ENCODE measurements around the gene IRAK3.

Gene IRAK3

GRCh38 chr12:66187036-66187435, 2.0 kb upstream of the IRAK3 start:
- Histone ChIP-seq H3K79me2 (ENCODE audit: insufficient read depth, low read depth) (no peaks in the 10 kb centered on the region), H4K20me1 (ENCODE audit: insufficient read depth) (no peaks in the 10 kb centered on the region), H3K4me3 (IDR thresholded peaks at IDR 0.05; ENCODE audit: insufficient read depth, low read depth, low read length) (no peak overlapping the region), H3K4me1 (ENCODE audit: low read depth, poor library complexity, severe bottlenecking) (no peaks in the 10 kb centered on the region), H3K36me3 (ENCODE audit: insufficient read depth) (no peaks in the 10 kb centered on the region), H3K4me2 (no peak overlapping the region), H3K9ac (no peak overlapping the region), H3K27me3 (ENCODE audit: insufficient read depth, low read depth) (no peaks in the 10 kb centered on the region), H3K27ac (no peak overlapping the region), H2AFZ (ENCODE audit: low read depth) (no peak overlapping the region)
- no peak for TF ChIP-seq CTCF (conservative IDR thresholded peaks at IDR 0.05; ENCODE audit: low read depth, low read length)

DNA sequence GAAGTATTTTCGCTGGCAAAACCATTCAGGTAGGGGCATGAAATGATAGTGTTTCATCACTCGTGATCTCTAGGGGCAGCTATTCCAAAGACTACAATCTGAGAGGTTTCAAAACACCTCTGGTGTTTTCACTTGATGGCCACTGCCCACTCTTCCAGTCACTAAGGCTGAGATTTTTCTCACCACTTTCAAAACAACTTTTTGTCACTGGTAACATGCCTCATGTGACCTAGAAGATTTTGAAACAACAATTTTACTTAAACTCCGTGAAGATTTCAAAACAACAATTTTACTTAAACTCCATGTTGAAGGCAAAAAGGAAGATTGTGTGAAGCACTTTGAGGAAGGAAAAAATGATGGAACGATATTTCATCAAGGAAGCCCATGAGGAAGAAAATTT, 1.2 kb upstream of the IRAK3 start:
- no peak for TF ChIP-seq CTCF (conservative IDR thresholded peaks at IDR 0.05; ENCODE audit: low read depth, low read length)
- Histone ChIP-seq H3K4me1 (ENCODE audit: low read depth, poor library complexity, severe bottlenecking) (no peaks in the 10 kb centered on the region), H2AFZ (ENCODE audit: low read depth) (no peak overlapping the region), H3K27ac (no peak overlapping the region), H4K20me1 (ENCODE audit: insufficient read depth) (no peaks in the 10 kb centered on the region), H3K79me2 (ENCODE audit: insufficient read depth, low read depth) (no peaks in the 10 kb centered on the region), H3K9ac (no peak overlapping the region), H3K4me2 (no peak overlapping the region), H3K4me3 (IDR thresholded peaks at IDR 0.05; ENCODE audit: insufficient read depth, low read depth, low read length) (no peak overlapping the region), H3K27me3 (ENCODE audit: insufficient read depth, low read depth) (no peaks in the 10 kb centered on the region), H3K36me3 (ENCODE audit: insufficient read depth) (no peaks in the 10 kb centered on the region)

DNA sequence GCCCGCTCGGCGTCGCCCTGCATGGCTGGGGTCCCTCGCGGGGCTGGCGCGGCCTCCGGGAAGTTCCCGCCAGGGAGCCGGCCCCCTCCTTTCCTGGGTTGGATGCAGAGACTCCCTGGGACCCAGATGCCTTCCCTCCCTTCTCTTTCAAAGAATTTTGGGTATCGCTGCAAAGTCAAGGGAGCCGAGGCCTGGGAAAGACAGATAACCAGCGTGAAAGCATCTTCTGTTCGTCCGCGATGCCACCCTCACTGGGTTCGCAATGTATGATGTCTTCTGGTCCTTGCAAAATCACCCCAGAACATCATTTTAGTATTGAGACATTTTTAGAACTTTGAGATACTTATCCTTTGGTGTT, 451 bp downstream of the IRAK3 start:
- H3K4me2 ChIP-seq, result no peak overlapping the region
- no peak overlapping the region for H2AFZ ChIP-seq (ENCODE audit: low read depth)
- H3K9ac ChIP-seq, result no peak overlapping the region
- no peaks in the 10 kb centered on the region for H3K36me3 ChIP-seq (ENCODE audit: insufficient read depth)
- H3K27me3 ChIP-seq (ENCODE audit: insufficient read depth, low read depth), result no peaks in the 10 kb centered on the region
- no peak for TF ChIP-seq CTCF (conservative IDR thresholded peaks at IDR 0.05; ENCODE audit: low read depth, low read length)
- H4K20me1 ChIP-seq (ENCODE audit: insufficient read depth), result no peaks in the 10 kb centered on the region
- no peaks in the 10 kb centered on the region for H3K4me1 ChIP-seq (ENCODE audit: low read depth, poor library complexity, severe bottlenecking)
- H3K27ac ChIP-seq, result no peak overlapping the region
- H3K79me2 ChIP-seq (ENCODE audit: insufficient read depth, low read depth), result no peaks in the 10 kb centered on the region
- H3K4me3 ChIP-seq (IDR thresholded peaks at IDR 0.05; ENCODE audit: insufficient read depth, low read depth, low read length), result no peak overlapping the region

GRCh38 chr12:66189889-66190288, 875 bp downstream of the IRAK3 start:
- H3K27ac ChIP-seq, result no peak overlapping the region

More at GRCh38 chr12:66189889-66190288, 875 bp downstream of the IRAK3 start:
- H3K4me2 ChIP-seq, result no peak overlapping the region
- no peak overlapping the region for H3K4me3 ChIP-seq (IDR thresholded peaks at IDR 0.05; ENCODE audit: insufficient read depth, low read depth, low read length)
- no peak for TF ChIP-seq CTCF (conservative IDR thresholded peaks at IDR 0.05; ENCODE audit: low read depth, low read length)
- H2AFZ ChIP-seq (ENCODE audit: low read depth), result no peak overlapping the region
- no peak overlapping the region for H3K9ac ChIP-seq
- no peaks in the 10 kb centered on the region for H3K4me1 ChIP-seq (ENCODE audit: low read depth, poor library complexity, severe bottlenecking)
- H3K36me3 ChIP-seq (ENCODE audit: insufficient read depth), result no peaks in the 10 kb centered on the region
- H3K27me3 ChIP-seq (ENCODE audit: insufficient read depth, low read depth), result no peaks in the 10 kb centered on the region
- no peaks in the 10 kb centered on the region for H3K79me2 ChIP-seq (ENCODE audit: insufficient read depth, low read depth)
- no peaks in the 10 kb centered on the region for H4K20me1 ChIP-seq (ENCODE audit: insufficient read depth)

All from KMS-11 (cell line).